ENCODE data around the gene MYL9. TPM values are rescaled to one million over a fixed set of nuclear protein-coding genes. Genes with fewer than 3 reads are reported as not detected.

The MYL9 gene
- total and polyA plus RNA-seq, 2 donors (not counting 3 experiments of a cell fraction or from before 2014, with no cell fraction given) = 41.7 to 116 TPM

DNA sequence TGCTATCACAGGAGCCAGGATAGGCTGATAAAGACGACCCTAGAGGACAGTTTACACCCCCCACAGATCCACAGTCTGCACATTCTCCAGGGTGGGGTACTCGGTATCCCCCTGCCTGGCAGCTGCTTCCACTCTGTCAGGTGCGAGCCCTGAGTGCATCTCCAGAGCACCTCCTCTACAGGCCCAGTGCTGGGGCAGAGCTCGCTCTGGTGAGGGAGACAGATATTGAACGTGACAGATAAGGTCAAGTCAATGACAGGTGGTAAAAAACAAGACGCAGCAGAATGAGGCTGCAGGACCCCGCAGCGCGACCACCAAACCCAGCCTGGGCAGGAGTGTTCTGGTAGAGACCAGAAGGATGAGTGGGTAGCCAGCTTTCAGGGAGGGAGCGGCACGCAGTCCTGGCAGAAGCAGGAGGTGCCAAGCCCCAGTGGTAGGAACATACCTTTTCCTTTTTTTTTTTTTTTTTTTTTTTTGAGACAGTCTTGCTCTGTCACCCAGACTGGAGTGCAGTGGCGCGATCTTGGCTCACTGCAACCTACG is 12.4 kb upstream of the MYL9 start:
- Histone ChIP-seq H3K9ac (replicated peaks; ENCODE audit: extremely low read depth, insufficient read depth, low read length) (no peak overlapping the region), H3K9me3 (replicated peaks; ENCODE audit: control insufficient read depth, insufficient read depth, low read length) (no peaks in the 10 kb centered on the region), H3K36me3 (ENCODE audit: control insufficient read depth in 2 of 2, extremely low read depth in 1 of 2, insufficient read depth in 2 of 2, low read length in 2 of 2) (peaks cover 15 to 31% of the 10 kb centered on the region in 2 experiments), H3K4me1 (ENCODE audit: control insufficient read depth, extremely low read depth, insufficient read depth, low read length) (no peaks in the 10 kb centered on the region), H3K4me3 (replicated peaks in 1 of 3; ENCODE audit: insufficient read depth in 1 of 3, low read depth in 1 of 3, low read length in 3 of 3) (no peak overlapping the region), H2AFZ (ENCODE audit: low read depth, low read length) (no peak overlapping the region), H3K27me3 (ENCODE audit: control insufficient read depth in 2 of 2, insufficient read depth in 2 of 2, low read length in 2 of 2) (no peaks in the 10 kb centered on the region), H3K9me1 (replicated peaks; ENCODE audit: control insufficient read depth, extremely low read depth, insufficient read depth, low read length) (no peaks in the 10 kb centered on the region), H3K27ac (ENCODE audit: insufficient read depth, low read depth, low read length) (no peak overlapping the region), H3K4me2 (ENCODE audit: insufficient read depth, low read length) (no peak overlapping the region), H4K20me1 (replicated peaks; ENCODE audit: control insufficient read depth, extremely low read depth, insufficient read depth, low read length) (no peaks in the 10 kb centered on the region), H3K79me2 (ENCODE audit: control insufficient read depth, insufficient read depth, low read length) (no peaks in the 10 kb centered on the region)
- dilution Hi-C loops (cut with MboI; ENCODE audit: extremely low pct_ligation_motif_present, low sequenced_read_pairs) (no loop called here), intact Hi-C loops (cut with micrococcal nuclease) (no loop called here)
- TF ChIP-seq GATA2 (IDR thresholded peaks at IDR 0.05; ENCODE audit: insufficient read depth, insufficient read length, low read depth, low read length) (no peak), MYC (IDR thresholded peaks at IDR 0.05; ENCODE audit: low read depth, low read length) (no peak), EZH2 (IDR thresholded peaks at IDR 0.05; ENCODE audit: borderline replicate concordance, low read depth, low read length, severe bottlenecking) (no peak), POLR2AphosphoS5 (IDR thresholded peaks at IDR 0.05; ENCODE audit: insufficient read depth, low read depth, low read length) (no peak), FOS (IDR thresholded peaks at IDR 0.05; ENCODE audit: borderline replicate concordance, insufficient read depth, low read length) (no peak), JUN (IDR thresholded peaks at IDR 0.05; ENCODE audit: borderline replicate concordance, insufficient read depth, insufficient read length, low read depth) (no peak), POLR2A (IDR thresholded peaks at IDR 0.05; ENCODE audit: low read depth, low read length) (no peak)
- TF ChIP-seq, protein P1, sequence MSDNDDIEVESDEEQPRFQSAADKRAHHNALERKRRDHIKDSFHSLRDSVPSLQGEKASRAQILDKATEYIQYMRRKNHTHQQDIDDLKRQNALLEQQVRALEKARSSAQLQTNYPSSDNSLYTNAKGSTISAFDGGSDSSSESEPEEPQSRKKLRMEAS (IDR thresholded peaks at IDR 0.05; ENCODE audit: insufficient read depth, insufficient read length) = no peak
- TF ChIP-seq, protein P2, sequence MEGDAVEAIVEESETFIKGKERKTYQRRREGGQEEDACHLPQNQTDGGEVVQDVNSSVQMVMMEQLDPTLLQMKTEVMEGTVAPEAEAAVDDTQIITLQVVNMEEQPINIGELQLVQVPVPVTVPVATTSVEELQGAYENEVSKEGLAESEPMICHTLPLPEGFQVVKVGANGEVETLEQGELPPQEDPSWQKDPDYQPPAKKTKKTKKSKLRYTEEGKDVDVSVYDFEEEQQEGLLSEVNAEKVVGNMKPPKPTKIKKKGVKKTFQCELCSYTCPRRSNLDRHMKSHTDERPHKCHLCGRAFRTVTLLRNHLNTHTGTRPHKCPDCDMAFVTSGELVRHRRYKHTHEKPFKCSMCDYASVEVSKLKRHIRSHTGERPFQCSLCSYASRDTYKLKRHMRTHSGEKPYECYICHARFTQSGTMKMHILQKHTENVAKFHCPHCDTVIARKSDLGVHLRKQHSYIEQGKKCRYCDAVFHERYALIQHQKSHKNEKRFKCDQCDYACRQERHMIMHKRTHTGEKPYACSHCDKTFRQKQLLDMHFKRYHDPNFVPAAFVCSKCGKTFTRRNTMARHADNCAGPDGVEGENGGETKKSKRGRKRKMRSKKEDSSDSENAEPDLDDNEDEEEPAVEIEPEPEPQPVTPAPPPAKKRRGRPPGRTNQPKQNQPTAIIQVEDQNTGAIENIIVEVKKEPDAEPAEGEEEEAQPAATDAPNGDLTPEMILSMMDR (IDR thresholded peaks at IDR 0.05; ENCODE audit: extremely low read depth in 1 of 2, insufficient read depth in 1 of 2, low read depth in 1 of 2, low read length in 2 of 2) = no peak
- FAIRE-seq (no peak), DNase-seq (ENCODE audit: low read depth, low spot score) (no peak)
- CTCF ChIA-PET = no interaction called here
- BruUV-seq (replicated peaks) = no TSS peak
- POLR2A ChIA-PET = no interaction called here
